GM18520 (cell line): ENCODE measurements around the gene CCNE1.

ENCODE experiments used
- ATAC-seq: cut with Tn5 transposase; IDR thresholded peaks from one replicate; pipeline ENCODE4 v1.9.1; 2021; ENCODE audit not compliant: unreplicated experiment

Gene CCNE1

GRCh38 chr19:29873024-29873800 lies 61.4 kb downstream of the CCNE1 start:
- ATAC-seq, result peak; percentile 61
